Panc1 (cell line): ENCODE data around the gene MSRB1. TPM values are rescaled to one million over a fixed set of nuclear protein-coding genes. Genes with fewer than 3 reads are reported as not detected.

ENCODE experiments used
- ATAC-seq: fragments of 200-7000 bp; cut with Tn5 transposase; 2 replicates; pipeline ENCODE4 v1.9.1; 2020; ENCODE audit warnings: mild to moderate bottlenecking, moderate library complexity
- BruUV-seq: library from RNA; stranded (reverse); fragments of 400-500 nt; replicated peaks from 2 replicates; lab custom pipeline; 2021; lab: Mats Ljungman, UMichigan
- CTCF ChIA-PET: fragments of 300-600 bp; sonication (Branson Sonifier 250); formaldehyde crosslinking; loops from one replicate; lab custom pipeline; 2022; ENCODE audit warnings: antibody characterized with exemption; lab: Charles Lee
- POLR2A ChIA-PET: fragments of 300-600 bp; sonication (Branson Sonifier 250); formaldehyde crosslinking; loops from one replicate; lab custom pipeline; 2022; ENCODE audit warnings: antibody characterized with exemption; lab: Charles Lee
- DNase-seq: peaks from one replicate; pipeline ENCODE4 v3.0.0-alpha.2; 2010; ENCODE audit warnings: low read depth, low spot score
- H3K27ac ChIP-seq: 2 replicates; pipeline ENCODE4 v1.5.1; 2011; ENCODE audit warnings: mild to moderate bottlenecking, low read length, inconsistent platforms
- H3K27me3 ChIP-seq: fragments of 200-500 bp; sonication (Bioruptor generic); 2 replicates; pipeline ENCODE4 v1.6.0; 2014; ENCODE audit warnings: low read length, inconsistent platforms; ENCODE audit not compliant: control insufficient read depth, insufficient read depth
- H3K36me3 ChIP-seq: fragments of 200-500 bp; sonication (Bioruptor generic); 2 replicates; pipeline ENCODE4 v1.5.1; 2014; ENCODE audit warnings: inconsistent platforms, mild to moderate bottlenecking, low read length, moderate library complexity; ENCODE audit not compliant: control insufficient read depth, insufficient read depth
- H3K4me1 ChIP-seq: 2 replicates; pipeline ENCODE4 v1.5.1; 2011; ENCODE audit warnings: inconsistent platforms, mild to moderate bottlenecking, low read length, moderate library complexity; ENCODE audit not compliant: control insufficient read depth, insufficient read depth
- H3K4me3 ChIP-seq, 2 experiments: 2 replicates each; pipeline ENCODE4 v1.5.1; 2011 to 2012; ENCODE audit warnings: low read depth in 2 of 2, low read length in 2 of 2, mild to moderate bottlenecking in 2 of 2, inconsistent platforms in 1 of 2, moderate library complexity in 1 of 2
- H3K9me3 ChIP-seq: fragments of 200-500 bp; sonication (Bioruptor generic); 2 replicates; pipeline ENCODE4 v1.5.1; 2014; ENCODE audit warnings: low read depth, mild to moderate bottlenecking, inconsistent platforms, low read length, moderate library complexity; ENCODE audit not compliant: control insufficient read depth, insufficient read depth
- CTCF ChIP-seq: fragments of 450-650 bp; IDR thresholded peaks from 2 replicates; pipeline ENCODE4 v1.5.1; 2017; ENCODE audit warnings: mild to moderate bottlenecking
- POLR2AphosphoS5 ChIP-seq: IDR thresholded peaks from 2 replicates; pipeline ENCODE4 v1.6.1; 2012; ENCODE audit warnings: mild to moderate bottlenecking, low read depth, low read length, moderate library complexity
- SIN3A ChIP-seq: IDR thresholded peaks from 2 replicates; pipeline ENCODE4 v1.6.1; 2012; ENCODE audit warnings: low read depth, mild to moderate bottlenecking, low read length, moderate library complexity, borderline replicate concordance; ENCODE audit not compliant: insufficient read depth
- TCF7L2 ChIP-seq: IDR thresholded peaks from 2 replicates; pipeline ENCODE4 v1.6.1; 2011; ENCODE audit warnings: mild to moderate bottlenecking, low read depth, low read length, inconsistent platforms
- in situ Hi-C: cut with HindIII; loops from 2 replicates; pipeline ENCODE4 v1.10.0; 2016; ENCODE audit warnings: low sequenced_read_pairs, low pct_unique_long_range_greater_than_20kb
- intact Hi-C: fragments of 100-400 bp; cut with micrococcal nuclease; formaldehyde crosslinking; loops from one replicate; pipeline ENCODE4 v1.10.0; 2022; ENCODE audit not compliant: unreplicated experiment
- total RNA-seq: library from RNA; stranded (reverse); gene quantifications from one replicate; pipeline ENCODE4 v1.2.1, GENCODE V29; 2021; ENCODE audit not compliant: unreplicated experiment
- TF ChIP-seq, protein P1 (sequence below), 2 experiments: IDR thresholded peaks; 2 replicates each; pipeline ENCODE4 v1.6.1; 2011 to 2012; ENCODE audit warnings: low read depth in 2 of 2, control low read depth in 1 of 2, low read length in 1 of 2, mild to moderate bottlenecking in 1 of 2, moderate library complexity in 1 of 2; ENCODE audit not compliant: insufficient read depth in 1 of 2

MSRB1 gene
- total RNA-seq, 1 experiment from 2014 or later: 25.3 TPM

- H3K4me1 ChIP-seq: peaks cover 46% of the 10 kb centered on the region
- POLR2A ChIA-PET: interaction anchor here (1.1 kb wide), 1 partner anchor 16 kb away, joined by 8 read pairs; the partner anchor contains the start of gene RNF151
- DNase-seq (no peak), ATAC-seq (no peak)
- in situ Hi-C loops: no loop called here
- CTCF ChIA-PET: interaction anchor here (0.7 kb wide), 1 partner anchor 165 kb away, joined by 3 read pairs; no protein-coding TSS in a partner anchor
- peaks cover 9% of the 10 kb centered on the region; the same call in 1 of the 2 replicates for H3K36me3 ChIP-seq
- no peak for TF ChIP-seq CTCF
- TF ChIP-seq, protein P1, sequence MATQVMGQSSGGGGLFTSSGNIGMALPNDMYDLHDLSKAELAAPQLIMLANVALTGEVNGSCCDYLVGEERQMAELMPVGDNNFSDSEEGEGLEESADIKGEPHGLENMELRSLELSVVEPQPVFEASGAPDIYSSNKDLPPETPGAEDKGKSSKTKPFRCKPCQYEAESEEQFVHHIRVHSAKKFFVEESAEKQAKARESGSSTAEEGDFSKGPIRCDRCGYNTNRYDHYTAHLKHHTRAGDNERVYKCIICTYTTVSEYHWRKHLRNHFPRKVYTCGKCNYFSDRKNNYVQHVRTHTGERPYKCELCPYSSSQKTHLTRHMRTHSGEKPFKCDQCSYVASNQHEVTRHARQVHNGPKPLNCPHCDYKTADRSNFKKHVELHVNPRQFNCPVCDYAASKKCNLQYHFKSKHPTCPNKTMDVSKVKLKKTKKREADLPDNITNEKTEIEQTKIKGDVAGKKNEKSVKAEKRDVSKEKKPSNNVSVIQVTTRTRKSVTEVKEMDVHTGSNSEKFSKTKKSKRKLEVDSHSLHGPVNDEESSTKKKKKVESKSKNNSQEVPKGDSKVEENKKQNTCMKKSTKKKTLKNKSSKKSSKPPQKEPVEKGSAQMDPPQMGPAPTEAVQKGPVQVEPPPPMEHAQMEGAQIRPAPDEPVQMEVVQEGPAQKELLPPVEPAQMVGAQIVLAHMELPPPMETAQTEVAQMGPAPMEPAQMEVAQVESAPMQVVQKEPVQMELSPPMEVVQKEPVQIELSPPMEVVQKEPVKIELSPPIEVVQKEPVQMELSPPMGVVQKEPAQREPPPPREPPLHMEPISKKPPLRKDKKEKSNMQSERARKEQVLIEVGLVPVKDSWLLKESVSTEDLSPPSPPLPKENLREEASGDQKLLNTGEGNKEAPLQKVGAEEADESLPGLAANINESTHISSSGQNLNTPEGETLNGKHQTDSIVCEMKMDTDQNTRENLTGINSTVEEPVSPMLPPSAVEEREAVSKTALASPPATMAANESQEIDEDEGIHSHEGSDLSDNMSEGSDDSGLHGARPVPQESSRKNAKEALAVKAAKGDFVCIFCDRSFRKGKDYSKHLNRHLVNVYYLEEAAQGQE (IDR thresholded peaks at IDR 0.05; ENCODE audit: insufficient read depth in 1 of 2, low read depth in 2 of 2, low read length in 1 of 2): no peak
- no peak for TF ChIP-seq TCF7L2
- TF ChIP-seq POLR2AphosphoS5: no peak
- no peak for TF ChIP-seq SIN3A
- peak overlapping the region; percentile 62 for H3K27ac ChIP-seq
- intact Hi-C loops: no loop called here
- H3K4me3 ChIP-seq: peak overlapping the region; percentile 63 to 76
- H3K27me3 ChIP-seq: no peaks in the 10 kb centered on the region
- no peaks in the 10 kb centered on the region for H3K9me3 ChIP-seq
- no TSS peak for BruUV-seq
Observed at GRCh38 chr16:1982991-1983543, 40.1 kb upstream of the MSRB1 start.

DNA sequence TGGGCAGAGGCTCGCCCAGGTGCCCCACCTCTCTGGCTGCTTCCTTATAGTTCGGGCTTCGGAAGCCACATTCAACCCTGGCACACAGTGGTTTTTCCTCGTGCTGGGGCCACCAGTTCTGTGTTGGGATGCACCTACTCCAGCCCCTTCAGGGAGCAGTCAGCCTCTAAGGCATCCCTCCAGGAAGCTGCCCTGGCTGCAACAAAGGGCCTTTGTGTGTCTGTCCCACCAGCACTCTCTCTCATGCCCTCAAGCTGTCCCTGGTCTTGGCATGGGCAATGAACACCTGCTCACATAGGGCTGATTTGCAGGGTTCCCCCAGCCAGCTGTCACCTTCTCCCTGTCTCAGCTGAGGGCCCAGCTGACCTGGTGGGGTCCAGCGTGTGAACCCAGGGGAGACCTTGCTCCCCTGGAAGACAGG, 39.0 kb upstream of the MSRB1 start:
- Histone ChIP-seq H3K4me1 (peaks cover 46% of the 10 kb centered on the region), H3K4me3 (no peak overlapping the region), H3K36me3 (peaks cover 9% of the 10 kb centered on the region; the same call in 1 of the 2 replicates), H3K27me3 (no peaks in the 10 kb centered on the region), H3K9me3 (no peaks in the 10 kb centered on the region), H3K27ac (peak overlapping the region; percentile 62)
- ChIA-PET POLR2A (interaction anchor here (0.5 to 1.2 kb wide), 2 partner anchors 17 to 59 kb away, joined by 4 to 5 read pairs; partner anchors contain the start of gene RPS2), CTCF (no interaction called here)
- intact Hi-C loops (no loop called here), in situ Hi-C loops (no loop called here)
- DNase-seq: no peak
- TF ChIP-seq CTCF (no peak), POLR2AphosphoS5 (0 out of 2 replicates have a peak, but pooled peaks have one; percentile 37), SIN3A (no peak), TCF7L2 (0 out of 2 replicates have a peak, but pooled peaks have one; percentile 20)
- TF ChIP-seq, protein P1 (IDR thresholded peaks at IDR 0.05; ENCODE audit: insufficient read depth in 1 of 2, low read depth in 2 of 2, low read length in 1 of 2): no peak
- peak; percentile 20 for ATAC-seq
- BruUV-seq: no TSS peak
